CD4-positive, alpha-beta T cell treated with Interleukin-6 at 100 ng/mL for 8 hours (primary cell): Measurements from ENCODE around the gene POU5F1.
A peak's percentile ranks its signal among the peaks of the same experiment; 100 is the strongest.
"Not testable (repeated sequence)": the region's sequence is repeated elsewhere in the genome, so short reads cannot be mapped to it uniquely, and the experiment has no call there.

Source experiments
- DNase-seq: peaks from one replicate; pipeline ENCODE4 v3.0.0-alpha.2; 2020; ENCODE audit warnings: mixed read lengths, low spot score

POU5F1 gene

DNA sequence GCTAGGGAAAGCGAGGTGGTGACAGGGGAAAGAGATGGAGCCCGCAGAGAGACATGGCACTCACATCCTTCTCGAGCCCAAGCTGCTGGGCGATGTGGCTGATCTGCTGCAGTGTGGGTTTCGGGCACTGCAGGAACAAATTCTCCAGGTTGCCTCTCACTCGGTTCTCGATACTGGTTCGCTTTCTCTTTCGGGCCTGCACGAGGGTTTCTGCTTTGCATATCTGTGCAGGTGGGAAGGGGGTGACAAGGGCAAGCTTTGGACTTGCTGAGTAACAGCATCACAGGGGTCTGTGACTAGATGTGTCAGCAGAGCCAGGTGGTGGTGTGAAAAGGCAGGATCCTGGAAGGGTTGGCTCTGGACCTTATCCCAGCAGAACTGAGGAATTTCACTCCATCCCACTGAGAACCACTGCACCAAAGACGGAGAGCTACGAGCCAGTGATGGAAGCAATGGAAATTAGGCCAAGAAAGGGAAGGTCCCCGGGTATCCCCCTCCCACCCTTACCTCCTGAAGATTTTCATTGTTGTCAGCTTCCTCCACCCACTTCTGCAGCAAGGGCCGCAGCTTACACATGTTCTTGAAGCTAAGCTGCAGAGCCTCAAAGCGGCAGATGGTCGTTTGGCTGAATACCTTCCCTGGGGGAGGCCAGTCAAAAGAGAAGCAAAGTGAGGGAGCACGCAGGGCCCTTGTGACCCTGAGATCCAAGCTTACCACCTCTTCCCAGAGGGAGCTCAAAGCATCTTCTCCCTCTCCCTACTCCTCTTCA lies 5.2 kb downstream of the POU5F1 start:
- not testable (repeated sequence) for DNase-seq

GRCh38 chr6:31164475-31165063 lies 5.9 kb downstream of the POU5F1 start:
- not testable (repeated sequence) for DNase-seq

DNA sequence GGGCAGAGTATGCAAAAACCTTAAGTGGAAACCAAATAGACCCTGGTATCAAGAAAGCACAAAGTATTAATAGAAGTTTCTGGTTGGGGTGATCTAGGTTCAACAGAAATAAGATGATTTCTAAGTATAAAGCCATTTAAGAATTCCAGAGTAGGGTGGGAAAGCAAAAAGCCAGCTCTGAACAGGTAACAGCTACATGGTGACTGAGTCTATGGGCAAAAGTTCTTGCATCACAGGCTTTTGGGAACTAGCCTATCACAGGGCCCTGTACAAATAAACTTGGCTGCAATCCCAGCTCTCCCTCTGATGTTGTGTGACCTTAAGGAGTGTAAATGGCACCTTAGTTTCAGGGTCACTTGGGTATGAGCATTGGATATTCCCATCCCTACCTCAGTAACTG lies 6.6 kb downstream of the POU5F1 start:
- DNase-seq = no peak

DNA sequence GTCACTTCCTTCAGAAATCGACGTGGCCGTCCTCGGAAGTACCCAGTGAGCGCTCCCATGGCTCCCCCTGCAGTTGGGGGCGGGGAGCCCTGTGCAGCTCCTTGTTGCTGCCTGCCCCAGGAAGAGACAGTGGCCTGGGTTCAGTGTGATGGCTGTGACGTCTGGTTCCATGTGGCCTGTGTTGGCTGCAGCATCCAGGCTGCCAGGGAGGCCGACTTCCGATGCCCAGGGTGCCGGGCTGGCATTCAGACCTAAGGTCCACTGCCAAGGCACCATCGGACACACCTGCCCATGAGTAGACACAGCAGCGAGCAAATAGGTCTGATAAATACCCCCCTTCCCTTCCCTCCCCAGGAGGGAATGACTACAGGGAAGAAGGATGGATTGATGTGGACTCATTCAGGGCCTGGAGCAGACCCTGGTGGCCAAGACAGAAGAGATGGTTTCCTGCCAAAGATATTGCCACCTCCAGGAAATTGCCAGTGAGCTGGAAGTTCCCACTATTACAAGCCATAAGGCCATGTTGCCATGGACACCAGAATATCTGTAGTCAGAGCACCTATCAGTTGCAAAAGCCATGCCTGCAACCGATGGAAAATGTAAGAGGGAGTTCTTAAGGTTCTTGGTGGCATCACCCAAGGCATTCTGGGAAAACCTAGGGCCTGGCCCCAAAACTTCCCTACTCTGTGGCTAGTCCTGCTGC lies 7.9 kb downstream of the POU5F1 start:
- DNase-seq = no peak

DNA sequence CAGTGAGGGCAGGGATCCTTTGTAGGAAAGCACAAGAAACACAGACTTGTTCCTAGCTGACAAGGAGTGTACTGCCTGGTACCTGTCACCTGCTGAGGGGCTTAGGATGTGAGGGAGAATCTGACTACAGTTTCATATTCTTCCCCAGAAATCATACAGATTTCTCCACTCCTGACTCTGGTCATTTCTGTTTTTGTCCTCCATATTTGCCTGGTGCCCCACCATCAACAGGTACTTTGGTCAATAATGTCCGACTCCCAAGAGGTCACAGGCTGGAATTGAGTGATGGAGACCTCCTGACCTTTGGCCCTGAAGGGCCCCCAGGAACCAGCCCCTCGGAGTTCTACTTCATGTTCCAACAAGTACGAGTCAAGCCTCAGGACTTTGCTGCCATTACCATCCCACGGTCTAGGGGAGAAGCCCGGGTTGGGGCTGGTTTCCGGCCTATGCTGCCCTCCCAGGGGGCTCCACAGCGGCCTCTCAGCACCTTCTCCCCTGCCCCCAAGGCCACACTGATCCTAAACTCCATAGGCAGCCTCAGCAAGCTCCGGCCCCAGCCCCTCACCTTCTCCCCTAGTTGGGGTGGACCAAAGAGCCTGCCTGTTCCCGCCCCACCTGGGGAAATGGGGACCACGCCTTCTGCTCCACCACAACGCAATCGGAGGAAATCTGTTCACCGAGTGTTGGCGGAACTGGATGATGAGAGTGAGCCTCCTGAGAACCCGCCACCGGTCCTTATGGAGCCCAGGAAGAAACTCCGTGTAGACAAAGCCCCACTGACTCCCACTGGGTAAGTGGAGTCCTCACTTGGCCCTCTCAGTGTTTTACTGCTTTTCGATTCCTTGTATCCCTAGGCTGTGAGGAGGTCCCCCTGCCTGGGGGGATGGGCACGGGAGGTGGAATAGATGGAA lies 9.0 kb downstream of the POU5F1 start:
- DNase-seq = no peak

GRCh38 chr6:31158863-31159855 lies 11.3 kb downstream of the POU5F1 start:
- DNase-seq = no peak

DNA sequence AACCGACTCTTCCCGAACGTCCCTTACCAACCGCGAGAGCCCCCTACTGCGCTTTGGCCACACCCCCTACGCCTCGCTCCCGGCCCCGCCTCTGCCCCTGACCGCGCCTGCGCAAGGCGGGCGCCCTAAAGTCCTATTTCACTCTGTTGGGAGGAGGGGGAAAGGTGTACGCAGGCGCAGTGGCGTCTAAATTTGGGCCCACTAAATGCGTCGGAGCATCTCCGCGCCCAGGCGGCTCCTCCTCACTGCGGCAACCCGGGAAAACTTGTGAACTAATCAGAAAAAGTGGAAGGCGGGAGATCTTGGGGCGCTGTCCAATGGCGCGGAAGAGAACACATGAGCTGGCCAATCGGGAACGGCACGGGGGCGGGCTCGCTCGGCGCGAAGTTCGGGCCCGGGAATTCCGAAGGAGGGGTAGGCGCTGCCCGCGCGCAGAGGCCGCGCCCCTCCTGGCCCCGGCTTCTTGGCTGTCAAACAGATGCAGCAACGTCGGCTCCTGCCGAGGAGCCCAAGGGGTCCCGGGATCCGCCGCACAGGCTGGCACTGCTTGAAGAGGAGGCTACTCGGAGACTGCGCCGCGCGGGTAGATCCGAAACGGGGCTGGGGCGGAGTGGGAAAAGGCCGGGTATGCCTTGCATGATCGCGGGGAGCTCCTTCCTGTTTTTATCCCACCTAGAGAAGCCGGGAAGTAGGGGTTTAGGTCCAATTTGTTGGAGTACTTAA lies 12.2 kb downstream of the POU5F1 start, which contains the start of gene TCF19:
TSS of gene TCF19 (plus strand) at position 450 of the 723 bp plus-strand sequence. CDS start 881 bp downstream, outside the sequence.
- peak; percentile 99 for DNase-seq

GRCh38 chr6:31157513-31158139 lies 12.9 kb downstream of the POU5F1 start, which contains the start of gene CCHCR1:
TSS of gene CCHCR1 (minus strand) at chr6:31157802. CDS start at chr6:31157600, 202 bp downstream.
- DNase-seq = no peak

- no peak for DNase-seq
Measured at GRCh38 chr6:31156641-31157040, 13.8 kb downstream of the POU5F1 start.

DNA sequence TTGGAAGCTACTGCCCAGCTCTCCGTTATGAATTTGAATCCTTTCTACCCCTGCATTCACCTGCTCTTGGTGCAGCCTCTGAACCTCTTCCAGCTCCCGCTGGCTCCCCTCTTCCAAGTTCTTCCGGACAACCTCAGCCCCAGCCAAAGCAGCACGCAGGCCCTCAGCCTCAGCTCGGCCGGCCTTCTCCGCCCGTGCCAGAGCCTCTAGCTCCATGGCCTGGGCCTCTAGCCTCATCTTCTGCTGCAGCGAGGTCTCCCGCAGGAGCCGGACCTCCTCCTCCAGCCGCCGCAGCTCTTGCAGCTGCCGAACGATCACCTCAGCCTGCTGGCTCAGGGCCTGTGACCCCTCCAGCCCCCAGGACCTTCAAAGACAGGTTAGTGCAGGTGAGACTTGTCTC lies 16.0 kb downstream of the POU5F1 start:
- DNase-seq = no peak

- no peak for DNase-seq
Measured at GRCh38 chr6:31152781-31153180, 17.7 kb downstream of the POU5F1 start.

GRCh38 chr6:31149827-31150447 lies 20.5 kb downstream of the POU5F1 start:
- DNase-seq = no peak

DNA sequence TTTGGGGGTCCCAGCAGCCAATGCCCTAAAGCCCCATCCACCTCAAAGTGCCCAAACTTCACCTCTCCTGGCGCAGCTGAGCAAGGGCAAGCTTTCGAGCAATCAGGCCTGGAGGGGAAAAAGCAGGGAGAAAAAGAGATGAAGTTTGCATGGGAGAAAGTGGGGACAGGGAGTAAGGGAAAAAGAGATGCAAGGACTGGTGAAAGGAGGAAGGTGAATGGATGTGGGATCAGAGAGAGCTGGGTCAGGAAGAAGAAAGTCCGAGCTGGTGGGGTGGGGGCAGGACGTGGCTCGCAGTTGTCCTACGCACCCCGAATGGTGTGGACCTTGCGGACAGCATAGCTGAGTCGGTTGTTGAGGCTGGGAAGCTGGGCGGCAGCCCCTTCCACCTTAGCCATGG lies 25.1 kb downstream of the POU5F1 start:
- no peak for DNase-seq

GRCh38 chr6:31144970-31145340 lies 25.5 kb downstream of the POU5F1 start:
- no peak for DNase-seq

DNA sequence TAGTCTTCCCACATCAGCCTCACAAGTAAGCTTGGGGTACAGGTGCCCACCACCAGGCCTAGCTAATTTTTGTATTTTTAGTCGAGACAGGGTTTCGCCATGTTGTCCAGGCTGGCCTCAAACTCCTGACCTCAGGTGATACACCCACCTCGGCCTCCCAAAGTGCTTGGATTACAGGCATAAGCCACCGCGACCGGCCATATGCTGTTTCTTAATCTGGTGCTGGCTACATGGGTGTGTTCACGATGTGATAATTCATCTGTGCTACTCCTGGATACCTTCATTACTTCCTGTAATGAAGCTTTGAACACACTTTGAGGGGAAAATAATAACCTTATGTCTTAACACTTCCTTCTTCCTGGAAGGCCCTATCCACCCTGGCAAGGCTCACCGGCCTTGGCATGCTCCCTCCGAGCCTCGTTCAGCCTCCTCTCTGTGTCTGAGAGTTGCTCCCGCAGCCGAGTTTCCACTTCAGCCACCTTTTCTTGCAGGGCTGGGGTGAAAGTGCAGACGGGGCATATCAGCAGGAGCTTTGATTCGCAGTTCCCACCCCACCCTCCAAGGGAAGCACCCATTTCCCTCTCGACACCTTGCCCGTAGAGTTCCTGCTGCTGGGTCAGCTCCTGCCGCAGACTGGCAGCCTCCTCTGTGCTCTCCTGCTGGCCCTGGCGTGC lies 26.0 kb downstream of the POU5F1 start:
- no peak for DNase-seq

DNA sequence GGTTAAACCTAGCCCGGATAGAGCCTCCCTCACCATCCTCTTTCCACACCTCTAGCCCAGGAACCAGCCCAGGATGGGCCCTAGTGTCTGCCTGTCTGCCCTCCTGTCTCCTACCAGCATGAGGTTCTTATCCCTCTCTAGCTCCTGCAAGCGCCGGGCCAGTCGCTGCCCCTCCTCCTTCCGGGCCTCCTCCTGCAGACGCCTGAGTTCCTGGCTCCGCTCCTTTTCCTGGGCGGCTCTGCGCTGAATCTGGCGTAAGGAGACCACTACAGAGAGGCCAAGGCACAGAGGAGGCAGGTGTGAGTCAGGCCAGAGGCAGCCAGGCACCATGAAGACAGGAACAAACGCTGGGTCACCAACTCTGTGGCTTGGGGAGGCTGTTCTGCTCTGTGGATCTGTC lies 27.3 kb downstream of the POU5F1 start:
- no peak for DNase-seq

GRCh38 chr6:31142361-31142761 lies 28.1 kb downstream of the POU5F1 start:
- DNase-seq = no peak

DNA sequence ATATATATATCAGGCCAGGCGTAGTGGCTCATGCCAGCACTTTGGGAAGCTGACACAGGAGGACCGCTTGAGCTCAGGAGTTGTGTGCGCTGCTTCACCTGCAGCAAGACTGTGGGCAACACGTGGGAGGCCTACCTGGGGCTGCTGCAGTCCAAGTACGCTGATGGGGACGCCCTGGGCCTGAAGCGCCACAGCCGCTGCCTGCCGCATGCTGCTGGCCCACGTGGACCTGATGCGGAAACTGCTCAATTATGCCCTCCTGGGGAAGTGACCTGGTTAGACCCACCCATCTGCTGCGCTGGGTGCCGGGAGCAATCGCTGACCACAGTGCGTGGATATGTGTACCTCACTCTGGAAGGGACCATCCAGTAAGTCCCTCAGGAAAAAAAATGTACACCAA lies 29.8 kb downstream of the POU5F1 start:
- DNase-seq = no peak
